Naive thymus-derived CD4-positive, alpha-beta T cell (primary cell): ENCODE results near the gene MRPS27. TPM values are rescaled to one million over a fixed set of nuclear protein-coding genes. Genes with fewer than 3 reads are reported as not detected.

ENCODE experiments used
- ATAC-seq: fragments of 150-1000 bp; cut with Tn5 transposase; 2 replicates; pipeline ENCODE4 v1.10.0; 2021; ENCODE audit warnings: mild to moderate bottlenecking, moderate library complexity
- CTCF ChIA-PET: fragments of 350-600 bp; sonication (Branson Sonifier 250); formaldehyde crosslinking; loops from one replicate; lab custom pipeline; 2021; ENCODE audit warnings: antibody characterized with exemption; lab: Charles Lee
- POLR2A ChIA-PET: fragments of 350-600 bp; sonication (Branson Sonifier 250); formaldehyde crosslinking; loops from one replicate; lab custom pipeline; 2021; ENCODE audit warnings: antibody characterized with exemption, inconsistent platforms; lab: Charles Lee
- DNase-seq, 9 donors: peaks; one replicate each; pipeline versions ENCODE4 v3.0.0 to v3.0.0-alpha.2; 2020 to 2022; ENCODE audit warnings: mixed read lengths in 1 of 9
- H3K27ac ChIP-seq: one replicate; pipeline ENCODE4 v1.7.0; 2013; ENCODE audit warnings: mild to moderate bottlenecking, low read depth, low read length, moderate library complexity
- H3K27me3 ChIP-seq, 2 donors: one replicate each; pipeline ENCODE4 v1.7.0; 2013; ENCODE audit warnings: low read length in 2 of 2, mild to moderate bottlenecking in 2 of 2, moderate library complexity in 2 of 2; ENCODE audit not compliant: control insufficient read depth in 2 of 2, insufficient read depth in 2 of 2
- H3K36me3 ChIP-seq, 3 experiments: 1 replicate in 2 of 3; 2 replicates in 1 of 3; pipeline ENCODE4 v1.7.0; 2013; ENCODE audit warnings: low read length in 3 of 3, mild to moderate bottlenecking in 3 of 3, moderate library complexity in 1 of 3; ENCODE audit not compliant: insufficient read depth in 3 of 3, control insufficient read depth in 2 of 3
- H3K4me1 ChIP-seq, 2 donors: one replicate each; pipeline ENCODE4 v1.7.0; 2013; ENCODE audit warnings: low read length in 2 of 2, mild to moderate bottlenecking in 2 of 2, moderate library complexity in 1 of 2; ENCODE audit not compliant: control insufficient read depth in 2 of 2, insufficient read depth in 2 of 2
- H3K4me3 ChIP-seq: 2 replicates; pipeline ENCODE4 v1.7.0; 2013; ENCODE audit warnings: mild to moderate bottlenecking, low read length
- H3K9me3 ChIP-seq, 3 experiments: 1 replicate in 2 of 3; 2 replicates in 1 of 3; pipeline ENCODE4 v1.7.0; 2013; ENCODE audit warnings: low read length in 3 of 3; ENCODE audit not compliant: control insufficient read depth in 2 of 3
- H3K27ac Mint-ChIP-seq, 9 donors: one replicate each; pipeline ENCODE4 v1.8.0; 2020 to 2022; ENCODE audit warnings: mixed read lengths in 9 of 9, mild to moderate bottlenecking in 8 of 9, moderate library complexity in 5 of 9, inconsistent platforms in 2 of 9
- H3K27me3 Mint-ChIP-seq, 5 donors: one replicate each; pipeline ENCODE4 v1.8.0; 2021 to 2022; ENCODE audit warnings: mixed read lengths in 5 of 5, mild to moderate bottlenecking in 1 of 5
- H3K36me3 Mint-ChIP-seq, 5 donors: one replicate each; pipeline ENCODE4 v1.8.0; 2020 to 2022; ENCODE audit warnings: mixed read lengths in 5 of 5, mild to moderate bottlenecking in 3 of 5, inconsistent platforms in 1 of 5
- H3K4me1 Mint-ChIP-seq, 7 donors: one replicate each; pipeline ENCODE4 v1.8.0; 2020 to 2022; ENCODE audit warnings: mixed read lengths in 7 of 7, mild to moderate bottlenecking in 3 of 7, inconsistent platforms in 1 of 7
- H3K4me3 Mint-ChIP-seq, 10 donors: one replicate each; pipeline ENCODE4 v1.8.0; 2020 to 2022; ENCODE audit warnings: mild to moderate bottlenecking in 10 of 10, mixed read lengths in 10 of 10, moderate library complexity in 6 of 10, inconsistent platforms in 2 of 10
- H3K9me3 Mint-ChIP-seq, 11 donors: one replicate each; pipeline ENCODE4 v1.8.0; 2020 to 2022; ENCODE audit warnings: mixed read lengths in 11 of 11, mild to moderate bottlenecking in 4 of 11, inconsistent platforms in 1 of 11, moderate library complexity in 1 of 11
- intact Hi-C, 2 donors: fragments of 100-400 bp; cut with micrococcal nuclease; formaldehyde crosslinking; loops; one replicate each; pipeline ENCODE4 v1.15.1; 2023
- polyA plus RNA-seq, 2 donors: library from polyadenylated mRNA; unstranded; fragments of 300-500 nt; fragmentation: Illumina TruSeq; gene quantifications; one replicate each; pipeline ENCODE4 v1.2.3, GENCODE V29; 2021
- total RNA-seq, 6 experiments: library from RNA in 5 of 6; stranded (reverse) in 5 of 6; gene quantifications; 1 replicate in 5 of 6; 2 replicates in 1 of 6; pipeline ENCODE4 v1.2.3 and lab custom pipeline; 2021 to 2026

MRPS27 gene
- total and polyA plus RNA-seq, 7 experiments from 2014 or later = 35.2 to 54.0 (median 39.5) TPM

GRCh38 chr5:72282878-72283277 is 37.2 kb downstream of the MRPS27 start:
- DNase-seq = no peak
- no peaks in the 10 kb centered on the region for H3K9me3 ChIP-seq
- Mint-ChIP-seq H3K4me1 (peaks cover 0 to 14% (median 4%) of the 10 kb centered on the region in 7 donors), H3K27me3 (no peaks in the 10 kb centered on the region), H3K9me3 (peaks cover 0 to 4% (median 0%) of the 10 kb centered on the region in 11 donors), H3K4me3 (no peak overlapping the region), H3K36me3 (peaks cover 11 to 65% (median 39%) of the 10 kb centered on the region in 5 donors), H3K27ac (no peak overlapping the region)
- no peak for ATAC-seq
- no peaks in the 10 kb centered on the region for H3K27me3 ChIP-seq
- POLR2A ChIA-PET = no interaction called here
- no peak overlapping the region for H3K27ac ChIP-seq
- H3K36me3 ChIP-seq = peaks cover 0 to 6% (median 0%) of the 10 kb centered on the region in 3 experiments
- intact Hi-C loops = no loop called here
- H3K4me3 ChIP-seq = no peak overlapping the region
- H3K4me1 ChIP-seq = no peaks in the 10 kb centered on the region
- CTCF ChIA-PET = interaction anchor here (0.6 kb wide), 1 partner anchor 149 kb away, joined by 3 read pairs; no protein-coding TSS in a partner anchor

DNA sequence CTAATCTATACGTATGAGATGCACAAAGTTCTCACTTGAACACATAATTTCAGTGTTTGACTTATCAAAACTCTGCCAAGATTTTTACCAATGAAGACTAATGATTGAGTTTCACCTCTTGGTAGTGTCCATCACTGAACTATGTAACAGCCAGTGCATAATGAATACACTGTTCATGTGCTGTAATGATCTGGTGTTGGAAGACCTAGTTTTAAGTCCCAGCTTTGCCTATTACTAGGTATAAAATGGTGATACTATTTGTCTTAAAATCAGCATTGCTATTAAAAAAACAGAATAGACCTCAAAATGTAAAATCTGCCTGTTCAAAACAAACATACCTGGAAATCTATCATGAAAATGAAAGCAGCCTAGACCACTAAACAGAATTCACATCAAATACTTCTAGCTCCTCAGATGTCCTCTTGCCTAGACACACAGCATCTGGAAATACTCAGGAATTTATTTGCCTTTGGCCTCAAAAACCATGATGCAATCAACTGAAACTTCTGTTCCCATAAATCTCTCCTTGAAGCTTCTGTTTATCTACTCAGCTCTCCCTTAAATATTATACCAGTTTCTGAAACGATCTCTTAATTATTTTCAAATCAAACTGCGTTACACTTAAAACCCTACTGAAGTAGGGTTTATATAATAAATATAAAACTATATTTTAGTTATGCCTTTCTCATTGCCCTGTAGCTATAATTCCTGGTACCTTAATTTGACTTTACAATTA is 38.1 kb downstream of the MRPS27 start:
- intact Hi-C loops = no loop called here
- Mint-ChIP-seq H3K9me3 (peaks cover 0 to 4% (median 0%) of the 10 kb centered on the region in 11 donors), H3K4me3 (no peak overlapping the region), H3K36me3 (peaks cover 15 to 66% (median 43%) of the 10 kb centered on the region in 5 donors), H3K27ac (no peak overlapping the region), H3K4me1 (peaks cover 0 to 14% (median 5%) of the 10 kb centered on the region in 7 donors), H3K27me3 (no peaks in the 10 kb centered on the region)
- Histone ChIP-seq H3K27me3 (no peaks in the 10 kb centered on the region), H3K9me3 (no peaks in the 10 kb centered on the region), H3K36me3 (peaks cover 0 to 6% (median 3%) of the 10 kb centered on the region in 3 experiments), H3K27ac (no peak overlapping the region), H3K4me3 (no peak overlapping the region), H3K4me1 (no peaks in the 10 kb centered on the region)
- DNase-seq (no peak), ATAC-seq (no peak)
- CTCF ChIA-PET = no interaction called here
- POLR2A ChIA-PET = no interaction called here

DNA sequence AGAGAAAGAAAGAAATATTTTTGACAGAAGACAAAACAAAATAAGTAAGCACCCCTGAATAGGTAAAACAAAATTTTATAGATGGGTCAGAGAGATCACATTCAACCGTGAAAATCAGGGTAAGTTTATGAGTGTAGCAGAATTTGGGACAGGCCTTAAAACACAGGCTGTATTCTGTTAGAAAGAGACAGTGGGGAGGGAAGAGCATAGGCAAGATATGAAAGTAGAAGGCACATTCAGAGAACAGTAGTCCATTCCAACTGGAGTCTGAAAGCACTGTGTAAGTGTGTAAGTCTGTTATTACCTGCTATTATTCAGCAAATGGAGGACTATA is 38.6 kb downstream of the MRPS27 start:
- H3K36me3 ChIP-seq = peaks cover 0 to 6% (median 3%) of the 10 kb centered on the region in 3 experiments
- no peaks in the 10 kb centered on the region for H3K4me1 ChIP-seq
- no peak for DNase-seq
- H3K27me3 Mint-ChIP-seq = no peaks in the 10 kb centered on the region
- H3K9me3 Mint-ChIP-seq = peaks cover 0 to 6% (median 1%) of the 10 kb centered on the region in 11 donors
- no peak overlapping the region for H3K27ac ChIP-seq
- peaks cover under 1 to 15% (median 6%) of the 10 kb centered on the region in 7 donors for H3K4me1 Mint-ChIP-seq
- intact Hi-C loops = no loop called here
- no peak for ATAC-seq
- H3K4me3 ChIP-seq = no peak overlapping the region
- no peaks in the 10 kb centered on the region for H3K9me3 ChIP-seq
- POLR2A ChIA-PET = no interaction called here
- no peak overlapping the region for H3K4me3 Mint-ChIP-seq
- H3K36me3 Mint-ChIP-seq = peaks cover 14 to 66% (median 43%) of the 10 kb centered on the region in 5 donors
- CTCF ChIA-PET = interaction anchor here (0.8 kb wide), 1 partner anchor 37 kb away, joined by 3 read pairs; no protein-coding TSS in a partner anchor
- H3K27me3 ChIP-seq = no peaks in the 10 kb centered on the region
- peak overlapping the region in 1 of 9 donors; percentile 24 for H3K27ac Mint-ChIP-seq

DNA sequence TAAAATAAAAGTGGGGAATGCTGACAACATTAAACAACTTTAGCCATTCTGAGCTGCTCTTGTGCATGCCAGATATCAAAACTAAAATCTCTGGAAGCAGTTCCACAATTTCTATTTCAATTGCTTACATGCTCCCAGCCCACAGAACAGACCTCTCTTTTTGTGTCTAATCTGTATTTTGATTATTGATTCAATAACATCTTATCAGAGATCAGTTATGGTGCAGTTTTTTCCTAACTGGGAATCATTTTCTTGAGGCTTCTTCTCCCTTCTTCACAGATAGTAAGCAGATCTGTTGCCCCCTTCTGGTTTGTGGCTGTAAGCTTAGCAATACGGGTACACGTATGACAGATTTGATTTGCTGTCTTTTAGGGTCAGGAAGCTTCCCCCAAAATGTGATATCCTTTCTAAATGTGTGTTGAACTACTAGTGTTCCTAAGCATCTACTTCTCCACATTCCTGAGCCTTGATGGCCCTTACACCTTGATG is 39.4 kb downstream of the MRPS27 start:
- ChIA-PET POLR2A (no interaction called here), CTCF (interaction anchor here (0.7 to 0.8 kb wide), 2 partner anchors 19 to 36 kb away, joined by 3 read pairs; no protein-coding TSS in a partner anchor)
- Mint-ChIP-seq H3K9me3 (peaks cover 0 to 11% (median 2%) of the 10 kb centered on the region in 11 donors), H3K36me3 (peaks cover 20 to 69% (median 45%) of the 10 kb centered on the region in 5 donors), H3K27ac (no peak overlapping the region), H3K4me1 (peaks cover 6 to 22% (median 11%) of the 10 kb centered on the region in 7 donors), H3K4me3 (no peak overlapping the region), H3K27me3 (no peaks in the 10 kb centered on the region)
- ATAC-seq = no peak
- no peak overlapping the region for H3K27ac ChIP-seq
- no peak for DNase-seq
- H3K4me1 ChIP-seq = no peaks in the 10 kb centered on the region
- intact Hi-C loops = no loop called here
- no peak overlapping the region for H3K4me3 ChIP-seq
- H3K27me3 ChIP-seq = no peaks in the 10 kb centered on the region
- H3K36me3 ChIP-seq = peaks cover 0 to 6% (median 3%) of the 10 kb centered on the region in 3 experiments
- H3K9me3 ChIP-seq = no peaks in the 10 kb centered on the region

DNA sequence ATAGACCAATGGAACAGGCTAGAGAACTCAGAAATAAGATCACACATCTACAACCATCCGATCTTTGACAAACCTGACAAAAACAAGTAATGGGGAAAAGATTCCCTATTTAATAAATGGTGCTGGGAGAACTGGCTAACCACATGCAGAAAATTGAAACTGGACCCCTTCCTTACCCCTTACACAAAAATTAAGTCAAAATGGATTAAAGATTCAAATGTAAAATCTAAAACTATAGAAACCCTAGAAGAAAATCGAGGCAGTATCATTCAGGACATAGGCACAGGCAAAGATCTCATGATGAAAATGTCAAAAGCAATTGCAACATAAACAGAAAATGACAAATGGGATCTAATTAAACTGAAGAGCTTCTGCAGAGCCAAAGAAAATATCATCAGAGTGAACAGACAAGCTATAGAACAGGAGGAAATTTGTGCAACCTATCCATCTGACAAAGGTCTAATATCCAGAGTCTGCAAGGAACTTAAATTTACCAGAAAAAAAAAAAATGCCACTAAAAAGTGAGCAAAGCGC is 43.8 kb downstream of the MRPS27 start:
- ATAC-seq = no peak
- Histone ChIP-seq H3K4me3 (no peak overlapping the region), H3K36me3 (peaks cover 0 to 6% (median 3%) of the 10 kb centered on the region in 3 experiments), H3K4me1 (no peaks in the 10 kb centered on the region), H3K27me3 (no peaks in the 10 kb centered on the region), H3K9me3 (no peaks in the 10 kb centered on the region), H3K27ac (no peak overlapping the region)
- no peak overlapping the region for H3K4me3 Mint-ChIP-seq
- no peaks in the 10 kb centered on the region for H3K27me3 Mint-ChIP-seq
- H3K4me1 Mint-ChIP-seq = peaks cover 3 to 14% (median 13%) of the 10 kb centered on the region in 7 donors
- H3K9me3 Mint-ChIP-seq = peaks cover 0 to 11% (median 2%) of the 10 kb centered on the region in 11 donors
- CTCF ChIA-PET = no interaction called here
- H3K27ac Mint-ChIP-seq = no peak overlapping the region
- intact Hi-C loops = no loop called here
- no peak for DNase-seq
- POLR2A ChIA-PET = no interaction called here
- peaks cover 16 to 59% (median 45%) of the 10 kb centered on the region in 5 donors for H3K36me3 Mint-ChIP-seq

DNA sequence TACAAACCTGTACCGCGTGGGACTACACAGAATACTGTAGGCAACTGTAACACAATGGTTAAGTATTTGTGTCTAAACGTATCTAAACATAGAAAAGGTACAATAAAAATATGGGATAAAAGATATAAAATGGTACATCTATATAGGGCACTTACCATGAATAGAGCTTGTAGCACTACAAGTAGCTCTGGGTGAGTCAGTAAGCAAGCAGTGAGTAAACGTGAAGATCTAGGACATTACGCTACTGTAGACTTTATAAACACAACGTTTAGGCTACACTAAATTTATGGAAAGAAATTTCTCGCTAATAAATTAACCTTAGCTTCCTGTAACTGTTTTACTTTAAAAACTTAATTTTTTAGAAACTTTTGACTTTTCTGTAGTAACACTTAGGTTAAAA is 46.5 kb downstream of the MRPS27 start:
- Histone ChIP-seq H3K4me3 (no peak overlapping the region), H3K9me3 (no peaks in the 10 kb centered on the region), H3K27ac (no peak overlapping the region), H3K36me3 (peaks cover 0 to 3% (median under 1%) of the 10 kb centered on the region in 3 experiments), H3K27me3 (no peaks in the 10 kb centered on the region), H3K4me1 (no peaks in the 10 kb centered on the region)
- DNase-seq (no peak), ATAC-seq (no peak)
- Mint-ChIP-seq H3K9me3 (peaks cover 0 to 11% (median 2%) of the 10 kb centered on the region in 11 donors), H3K27ac (no peak overlapping the region), H3K27me3 (no peaks in the 10 kb centered on the region), H3K36me3 (peaks cover 16 to 47% (median 34%) of the 10 kb centered on the region in 5 donors), H3K4me3 (no peak overlapping the region), H3K4me1 (peaks cover 3 to 27% (median 16%) of the 10 kb centered on the region in 7 donors)
- ChIA-PET POLR2A (no interaction called here), CTCF (no interaction called here)
- intact Hi-C loops = no loop called here
